Karpas-422 (cell line): Measurements from ENCODE around the gene NTSR2. TPM values are rescaled to one million over a fixed set of nuclear protein-coding genes. Genes with fewer than 3 reads are reported as not detected.

ENCODE experiments used
- DNase-seq: peaks from one replicate; pipeline ENCODE4 v3.0.0-alpha.2; 2015
- H2AFZ ChIP-seq: fragments of 200-600 bp; sonication (generic); 2 replicates; pipeline ENCODE4 v1.6.1; 2014; ENCODE audit warnings: antibody characterized with exemption, low read length, mixed read lengths
- H3K27ac ChIP-seq: fragments of 200-600 bp; sonication (generic); 2 replicates; pipeline ENCODE4 v1.5.1; 2014; ENCODE audit warnings: mild to moderate bottlenecking, low read length, moderate library complexity
- H3K27me3 ChIP-seq: fragments of 200-600 bp; sonication (generic); 2 replicates; pipeline ENCODE4 v1.6.1; 2014; ENCODE audit warnings: low read length, mixed read lengths
- H3K36me3 ChIP-seq: fragments of 200-600 bp; sonication (generic); 2 replicates; pipeline ENCODE4 v1.6.1; 2014; ENCODE audit warnings: low read length, mixed read lengths; ENCODE audit not compliant: insufficient read depth
- H3K4me1 ChIP-seq: fragments of 200-600 bp; sonication (generic); 2 replicates; pipeline ENCODE4 v1.6.1; 2014; ENCODE audit warnings: mild to moderate bottlenecking, low read length, mixed read lengths
- H3K4me2 ChIP-seq: fragments of 200-600 bp; sonication (generic); 2 replicates; pipeline ENCODE4 v1.6.1; 2014; ENCODE audit warnings: low read length, low read depth, mild to moderate bottlenecking; ENCODE audit not compliant: poor library complexity, severe bottlenecking
- H3K4me3 ChIP-seq: fragments of 200-600 bp; sonication (generic); 2 replicates; pipeline ENCODE4 v1.5.1; 2014; ENCODE audit warnings: mild to moderate bottlenecking, antibody characterized with exemption, low read length, mixed read lengths
- H3K79me2 ChIP-seq: fragments of 200-600 bp; sonication (generic); 2 replicates; pipeline ENCODE4 v1.6.1; 2014; ENCODE audit warnings: mild to moderate bottlenecking, low read length, mixed read lengths
- H3K9ac ChIP-seq: fragments of 200-600 bp; sonication (generic); 2 replicates; pipeline ENCODE4 v1.6.0; 2014; ENCODE audit warnings: low read length
- H3K9me2 ChIP-seq: fragments of 200-600 bp; sonication (generic), shearing (Covaris generic); replicated peaks from 2 replicates; pipeline ENCODE4 v1.6.0; 2014; ENCODE audit warnings: mild to moderate bottlenecking, low read length, moderate library complexity; ENCODE audit not compliant: insufficient read depth
- H3K9me3 ChIP-seq: fragments of 300-700, 200-600 bp; sonication (generic); 2 replicates; pipeline ENCODE4 v1.6.1; 2014; ENCODE audit warnings: low read length, mixed read lengths
- H4K20me1 ChIP-seq: fragments of 200-600 bp; sonication (generic); 2 replicates; pipeline ENCODE4 v1.6.1; 2014; ENCODE audit warnings: mild to moderate bottlenecking, antibody characterized with exemption, low read length, low read depth; ENCODE audit not compliant: insufficient read depth
- total RNA-seq: library from RNA; depleted of rRNA; stranded (reverse); fragments of >200 nt; shearing (Covaris generic); gene quantifications from 2 replicates; pipeline ENCODE4 v1.2.3, GENCODE V29; 2014; ENCODE audit warnings: low replicate concordance

Gene NTSR2
- total RNA-seq, 1 experiment from 2014 or later: not detected

DNA sequence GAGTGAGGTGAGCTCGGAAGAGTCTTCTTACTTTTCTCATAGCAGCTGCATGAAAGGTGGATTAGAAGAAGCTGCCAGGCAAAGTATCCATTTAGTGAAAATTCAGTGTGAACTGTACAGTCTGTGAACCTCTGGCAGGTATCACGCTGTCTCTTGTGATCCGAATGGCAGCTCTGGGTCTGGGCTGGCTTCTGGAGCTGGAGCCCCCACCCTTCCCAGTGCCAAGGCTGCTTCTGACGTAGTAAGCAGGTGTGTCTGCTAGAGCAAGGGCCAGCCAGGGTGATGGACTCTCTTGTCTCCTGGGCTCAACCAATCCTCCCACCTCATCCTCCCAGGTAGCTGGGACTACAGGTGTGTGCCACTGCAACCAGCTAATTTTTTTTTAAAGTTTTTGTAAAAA is 14.0 kb upstream of the NTSR2 start:
- peaks cover 8% of the 10 kb centered on the region for H3K4me1 ChIP-seq
- H2AFZ ChIP-seq: no peak overlapping the region
- no peaks in the 10 kb centered on the region for H3K27me3 ChIP-seq
- H4K20me1 ChIP-seq: 0 out of 2 replicates have a peak, but pooled peaks cover 7% of the 10 kb centered on the region
- H3K27ac ChIP-seq: no peak overlapping the region
- H3K4me3 ChIP-seq: no peak overlapping the region
- no peaks in the 10 kb centered on the region for H3K9me3 ChIP-seq
- no peak overlapping the region for H3K4me2 ChIP-seq
- no peaks in the 10 kb centered on the region for H3K36me3 ChIP-seq
- no peaks in the 10 kb centered on the region for H3K79me2 ChIP-seq
- no peak overlapping the region for H3K9ac ChIP-seq
- DNase-seq: no peak
- no peaks in the 10 kb centered on the region for H3K9me2 ChIP-seq

DNA sequence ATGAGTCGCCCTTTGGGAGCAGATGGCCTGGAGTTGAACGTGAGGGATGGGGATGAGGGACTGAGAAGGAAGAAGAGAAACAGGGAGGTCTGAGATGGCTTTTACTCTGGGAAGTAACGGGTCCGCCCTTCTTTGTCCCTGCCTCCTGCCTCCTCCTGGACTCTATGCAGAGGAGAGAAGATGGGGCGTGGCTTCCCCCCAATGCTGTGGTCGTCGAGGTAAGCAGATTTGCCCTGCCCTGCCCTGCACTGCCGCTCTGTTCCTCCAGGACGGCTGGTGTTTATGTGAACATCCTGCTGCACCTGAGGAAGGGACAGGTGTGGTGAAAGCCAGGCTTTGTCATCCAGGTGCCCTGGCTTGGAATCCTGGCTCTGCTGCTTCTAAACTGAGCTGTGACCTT is 13.5 kb upstream of the NTSR2 start:
- no peak for DNase-seq
- no peak overlapping the region for H3K4me2 ChIP-seq
- peaks cover 3% of the 10 kb centered on the region for H3K4me1 ChIP-seq
- no peaks in the 10 kb centered on the region for H3K36me3 ChIP-seq
- H2AFZ ChIP-seq: no peak overlapping the region
- H3K9me2 ChIP-seq: no peaks in the 10 kb centered on the region
- no peak overlapping the region for H3K4me3 ChIP-seq
- no peak overlapping the region for H3K27ac ChIP-seq
- H3K9me3 ChIP-seq: no peaks in the 10 kb centered on the region
- H3K79me2 ChIP-seq: no peaks in the 10 kb centered on the region
- no peaks in the 10 kb centered on the region for H3K27me3 ChIP-seq
- no peak overlapping the region for H3K9ac ChIP-seq
- 0 out of 2 replicates have a peak, but pooled peaks cover 7% of the 10 kb centered on the region for H4K20me1 ChIP-seq

DNA sequence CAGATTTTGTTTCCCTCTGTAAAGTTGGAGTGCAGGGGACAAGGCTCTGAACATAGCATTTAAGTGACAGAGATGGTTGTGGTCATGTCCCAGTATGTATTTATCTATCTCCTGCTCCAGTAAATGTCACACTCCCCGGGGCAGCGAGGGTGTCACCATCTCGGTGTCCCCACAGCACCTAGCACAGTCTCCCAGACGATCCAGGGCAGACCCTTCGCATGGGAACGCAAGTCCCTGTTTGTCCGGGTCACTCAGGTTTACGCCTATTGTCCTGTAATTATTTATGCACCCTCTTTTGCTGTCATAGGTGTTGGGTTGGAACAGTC is 12.6 kb upstream of the NTSR2 start:
- no peaks in the 10 kb centered on the region for H3K4me1 ChIP-seq
- H3K4me2 ChIP-seq: no peak overlapping the region
- H4K20me1 ChIP-seq: 0 out of 2 replicates have a peak, but pooled peaks cover 3% of the 10 kb centered on the region
- H3K9ac ChIP-seq: no peak overlapping the region
- no peak for DNase-seq
- H2AFZ ChIP-seq: no peak overlapping the region
- H3K4me3 ChIP-seq: no peak overlapping the region
- H3K79me2 ChIP-seq: no peaks in the 10 kb centered on the region
- no peaks in the 10 kb centered on the region for H3K27me3 ChIP-seq
- H3K36me3 ChIP-seq: no peaks in the 10 kb centered on the region
- H3K9me3 ChIP-seq: no peaks in the 10 kb centered on the region
- H3K27ac ChIP-seq: no peak overlapping the region
- no peaks in the 10 kb centered on the region for H3K9me2 ChIP-seq

DNA sequence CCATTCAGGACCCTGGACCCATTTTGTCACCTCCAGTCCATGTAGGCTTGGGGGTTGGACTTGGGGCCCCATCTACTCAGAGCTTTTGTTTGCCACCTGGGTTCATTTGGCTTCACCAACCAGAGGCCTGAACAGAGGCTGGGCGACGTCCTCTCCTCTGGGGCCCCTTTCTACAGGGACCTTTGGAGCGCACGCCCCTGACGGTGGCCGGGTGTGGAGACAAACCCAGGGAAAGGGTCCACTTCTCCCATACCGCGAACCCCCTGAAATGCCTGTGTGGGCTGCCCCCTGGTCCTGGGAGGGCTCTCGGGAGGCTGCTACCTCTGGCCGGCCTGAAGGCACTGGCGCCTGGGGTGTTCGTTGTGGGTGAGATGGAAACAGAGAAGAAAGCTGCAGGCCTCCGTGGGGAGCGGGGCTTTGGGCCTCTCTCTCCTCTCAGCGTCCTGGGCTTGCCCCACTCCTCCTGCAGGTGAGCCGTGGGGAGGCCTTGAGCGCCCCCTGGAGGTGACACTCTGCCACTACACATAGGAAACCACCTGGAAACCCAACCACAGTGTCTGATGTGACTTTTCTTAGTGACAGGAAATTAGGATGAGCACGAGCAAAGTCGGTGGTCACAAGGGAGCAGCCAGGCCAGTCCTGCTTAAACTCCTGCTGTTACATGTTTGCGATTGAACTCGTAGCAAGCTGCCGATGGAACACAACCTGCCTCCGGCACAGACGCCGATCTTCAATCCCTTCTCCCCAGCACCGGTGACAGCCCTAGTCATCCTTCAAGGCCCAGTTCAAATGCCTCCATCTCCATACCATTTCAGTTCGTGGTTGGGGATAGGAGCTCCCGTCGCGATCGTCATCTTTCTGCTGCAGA is 12.0 kb upstream of the NTSR2 start:
- no peaks in the 10 kb centered on the region for H3K9me2 ChIP-seq
- no peaks in the 10 kb centered on the region for H3K36me3 ChIP-seq
- no peaks in the 10 kb centered on the region for H3K79me2 ChIP-seq
- H3K9me3 ChIP-seq: no peaks in the 10 kb centered on the region
- H4K20me1 ChIP-seq: 0 out of 2 replicates have a peak, but pooled peaks cover 3% of the 10 kb centered on the region
- DNase-seq: peak; percentile 84
- H2AFZ ChIP-seq: peak overlapping the region; percentile 73; the same call in 1 of the 2 replicates
- H3K9ac ChIP-seq: peak overlapping the region; percentile 57
- H3K4me3 ChIP-seq: peak overlapping the region; percentile 66
- no peaks in the 10 kb centered on the region for H3K27me3 ChIP-seq
- H3K4me2 ChIP-seq: peak overlapping the region; percentile 68
- H3K4me1 ChIP-seq: no peaks in the 10 kb centered on the region
- H3K27ac ChIP-seq: no peak overlapping the region

DNA sequence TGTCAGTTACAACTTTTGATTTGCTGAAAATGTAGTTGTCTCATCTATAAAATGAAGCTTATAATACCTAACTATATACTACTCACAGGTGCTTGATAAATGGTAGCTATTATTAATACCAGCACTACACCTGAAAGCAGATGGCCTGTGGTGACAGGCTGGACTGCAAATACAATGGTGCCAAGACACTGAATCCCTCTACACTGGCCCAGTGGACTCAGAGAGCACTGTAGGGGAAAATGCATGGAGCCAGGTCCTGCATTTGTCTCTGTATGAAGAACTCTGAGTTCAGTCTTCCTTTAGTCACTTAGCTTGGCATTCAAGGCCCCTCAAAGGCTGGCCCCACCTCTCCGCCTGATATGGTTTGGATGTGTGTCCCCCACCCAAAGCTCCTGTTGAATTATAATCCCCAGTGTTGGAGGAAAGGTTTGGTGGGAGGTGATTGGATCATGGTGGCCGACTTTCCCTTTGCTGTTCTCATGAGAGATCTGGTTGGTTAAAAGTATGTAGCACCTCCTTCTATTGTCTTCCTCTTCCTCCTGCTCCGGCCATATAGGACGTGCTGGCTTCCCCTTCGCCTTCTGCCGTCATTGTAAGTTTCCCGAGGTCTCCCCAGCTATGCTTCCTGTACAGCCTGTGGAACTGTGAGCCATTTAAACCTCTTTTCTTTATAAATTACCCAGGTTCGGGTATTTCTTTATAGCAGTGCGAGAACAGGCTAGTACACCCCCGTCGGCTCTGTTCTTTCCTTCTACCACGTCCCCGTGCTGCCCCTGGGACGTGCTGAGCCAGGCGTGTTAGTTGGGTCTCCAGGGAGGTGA is 11.1 kb upstream of the NTSR2 start:
- H3K4me1 ChIP-seq: no peaks in the 10 kb centered on the region
- H3K36me3 ChIP-seq: no peaks in the 10 kb centered on the region
- peak overlapping the region; percentile 68 for H3K4me2 ChIP-seq
- H3K27ac ChIP-seq: no peak overlapping the region
- H3K27me3 ChIP-seq: no peaks in the 10 kb centered on the region
- H3K4me3 ChIP-seq: peak overlapping the region; percentile 66
- H4K20me1 ChIP-seq: 0 out of 2 replicates have a peak, but pooled peaks cover 3% of the 10 kb centered on the region
- H3K9ac ChIP-seq: peak overlapping the region; percentile 57
- H3K9me2 ChIP-seq: no peaks in the 10 kb centered on the region
- DNase-seq: no peak
- no peaks in the 10 kb centered on the region for H3K9me3 ChIP-seq
- H2AFZ ChIP-seq: peak overlapping the region; percentile 73; the same call in 1 of the 2 replicates
- H3K79me2 ChIP-seq: no peaks in the 10 kb centered on the region

DNA sequence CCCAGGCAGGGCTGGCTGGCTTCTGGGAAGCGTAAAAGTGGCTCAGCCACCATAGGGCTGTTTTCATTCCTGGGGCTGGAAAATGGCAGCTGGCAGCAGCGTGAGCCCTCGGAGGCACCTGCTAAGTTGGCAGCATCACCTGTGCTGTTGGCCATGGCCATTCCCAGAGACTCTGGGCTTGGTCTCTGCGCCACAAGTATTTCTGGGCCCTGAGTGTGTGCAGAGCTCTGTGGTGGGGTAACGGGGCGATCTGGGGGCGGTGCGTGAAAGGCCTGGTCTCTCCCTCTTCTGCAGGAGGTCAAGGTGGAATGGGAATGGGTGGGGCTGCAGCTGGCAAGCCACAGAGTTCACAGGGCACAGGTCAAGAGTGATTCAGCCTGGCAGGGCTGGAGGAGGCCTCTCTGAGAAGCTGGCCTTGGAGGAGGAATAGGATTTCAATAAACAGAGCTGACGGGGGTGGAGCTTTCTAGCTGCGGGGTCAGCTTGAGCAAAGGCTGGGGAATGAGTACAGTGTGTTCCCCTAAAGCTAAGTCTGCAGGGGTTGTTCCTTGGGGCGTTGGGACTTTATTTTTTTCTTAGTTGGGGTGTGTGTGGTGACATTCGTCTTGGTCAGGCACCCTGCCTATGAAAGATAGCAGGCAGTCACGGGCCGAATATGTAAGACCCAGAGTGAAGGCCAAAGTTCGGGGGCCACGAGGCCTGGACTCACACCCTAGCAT is 10.3 kb upstream of the NTSR2 start:
- no peaks in the 10 kb centered on the region for H3K27me3 ChIP-seq
- H3K79me2 ChIP-seq: no peaks in the 10 kb centered on the region
- DNase-seq: no peak
- H3K4me2 ChIP-seq: no peak overlapping the region
- H2AFZ ChIP-seq: no peak overlapping the region
- H3K27ac ChIP-seq: no peak overlapping the region
- H3K9ac ChIP-seq: no peak overlapping the region
- no peaks in the 10 kb centered on the region for H3K4me1 ChIP-seq
- H3K36me3 ChIP-seq: no peaks in the 10 kb centered on the region
- H3K9me2 ChIP-seq: no peaks in the 10 kb centered on the region
- no peaks in the 10 kb centered on the region for H3K9me3 ChIP-seq
- H4K20me1 ChIP-seq: 0 out of 2 replicates have a peak, but pooled peaks cover 3% of the 10 kb centered on the region
- no peak overlapping the region for H3K4me3 ChIP-seq

DNA sequence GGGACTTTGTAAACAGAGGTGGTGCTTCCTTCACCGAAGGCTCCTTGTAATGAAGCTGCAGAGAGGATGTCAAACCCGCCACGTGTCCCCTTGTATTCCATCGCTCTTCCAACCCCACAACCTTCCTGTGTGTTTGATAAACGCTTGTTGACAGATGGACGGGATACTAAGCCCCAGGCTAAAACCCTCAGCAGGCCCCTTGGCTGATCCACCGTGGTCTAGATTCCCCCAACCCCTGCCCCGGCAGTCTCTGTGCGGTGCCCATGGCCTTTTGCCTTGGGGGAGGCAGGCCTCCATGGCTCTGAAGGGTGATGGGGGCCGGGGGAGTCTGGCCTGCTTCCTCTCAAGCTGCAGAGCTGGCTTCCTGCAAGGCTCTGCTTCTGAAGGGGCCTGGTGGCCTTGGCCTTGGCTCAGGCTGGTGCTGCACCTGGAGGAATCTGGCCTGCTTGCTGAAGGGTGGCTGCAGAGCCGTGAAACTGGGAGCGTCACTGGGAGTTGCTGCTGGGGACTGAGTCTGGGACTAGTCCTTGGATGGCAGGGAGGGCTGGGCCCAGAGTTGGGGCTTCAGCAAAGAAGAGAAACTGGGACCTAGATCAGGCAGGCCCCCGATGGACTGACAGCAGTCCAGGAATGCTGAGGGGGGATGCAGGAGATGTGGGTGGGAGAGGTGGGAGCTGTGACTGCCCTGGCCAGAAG is 9.6 kb upstream of the NTSR2 start:
- Histone ChIP-seq H3K36me3 (no peaks in the 10 kb centered on the region), H3K9ac (no peak overlapping the region), H3K4me2 (no peak overlapping the region), H3K4me3 (no peak overlapping the region), H3K79me2 (no peaks in the 10 kb centered on the region), H3K9me2 (no peaks in the 10 kb centered on the region), H3K27me3 (no peaks in the 10 kb centered on the region), H3K27ac (no peak overlapping the region), H3K9me3 (no peaks in the 10 kb centered on the region), H4K20me1 (0 out of 2 replicates have a peak, but pooled peaks cover 3% of the 10 kb centered on the region), H3K4me1 (no peaks in the 10 kb centered on the region), H2AFZ (no peak overlapping the region)
- no peak for DNase-seq
